Measurements from ENCODE around the gene ZNF687.
"Not testable (repeated sequence)": the region's sequence is repeated elsewhere in the genome, so short reads cannot be mapped to it uniquely, and the experiment has no call there.

Gene ZNF687, protein sequence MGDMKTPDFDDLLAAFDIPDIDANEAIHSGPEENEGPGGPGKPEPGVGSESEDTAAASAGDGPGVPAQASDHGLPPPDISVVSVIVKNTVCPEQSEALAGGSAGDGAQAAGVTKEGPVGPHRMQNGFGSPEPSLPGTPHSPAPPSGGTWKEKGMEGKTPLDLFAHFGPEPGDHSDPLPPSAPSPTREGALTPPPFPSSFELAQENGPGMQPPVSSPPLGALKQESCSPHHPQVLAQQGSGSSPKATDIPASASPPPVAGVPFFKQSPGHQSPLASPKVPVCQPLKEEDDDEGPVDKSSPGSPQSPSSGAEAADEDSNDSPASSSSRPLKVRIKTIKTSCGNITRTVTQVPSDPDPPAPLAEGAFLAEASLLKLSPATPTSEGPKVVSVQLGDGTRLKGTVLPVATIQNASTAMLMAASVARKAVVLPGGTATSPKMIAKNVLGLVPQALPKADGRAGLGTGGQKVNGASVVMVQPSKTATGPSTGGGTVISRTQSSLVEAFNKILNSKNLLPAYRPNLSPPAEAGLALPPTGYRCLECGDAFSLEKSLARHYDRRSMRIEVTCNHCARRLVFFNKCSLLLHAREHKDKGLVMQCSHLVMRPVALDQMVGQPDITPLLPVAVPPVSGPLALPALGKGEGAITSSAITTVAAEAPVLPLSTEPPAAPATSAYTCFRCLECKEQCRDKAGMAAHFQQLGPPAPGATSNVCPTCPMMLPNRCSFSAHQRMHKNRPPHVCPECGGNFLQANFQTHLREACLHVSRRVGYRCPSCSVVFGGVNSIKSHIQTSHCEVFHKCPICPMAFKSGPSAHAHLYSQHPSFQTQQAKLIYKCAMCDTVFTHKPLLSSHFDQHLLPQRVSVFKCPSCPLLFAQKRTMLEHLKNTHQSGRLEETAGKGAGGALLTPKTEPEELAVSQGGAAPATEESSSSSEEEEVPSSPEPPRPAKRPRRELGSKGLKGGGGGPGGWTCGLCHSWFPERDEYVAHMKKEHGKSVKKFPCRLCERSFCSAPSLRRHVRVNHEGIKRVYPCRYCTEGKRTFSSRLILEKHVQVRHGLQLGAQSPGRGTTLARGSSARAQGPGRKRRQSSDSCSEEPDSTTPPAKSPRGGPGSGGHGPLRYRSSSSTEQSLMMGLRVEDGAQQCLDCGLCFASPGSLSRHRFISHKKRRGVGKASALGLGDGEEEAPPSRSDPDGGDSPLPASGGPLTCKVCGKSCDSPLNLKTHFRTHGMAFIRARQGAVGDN

GRCh38 chr1:151281969-151282882 is at the start of gene ZNF687:
Gene ZNF687, plus strand, starts transcription at chr1:151282299. Its CDS starts 3,993 bp downstream, at chr1:151286292.
- peak; percentile 43 for DNase-seq

DNA sequence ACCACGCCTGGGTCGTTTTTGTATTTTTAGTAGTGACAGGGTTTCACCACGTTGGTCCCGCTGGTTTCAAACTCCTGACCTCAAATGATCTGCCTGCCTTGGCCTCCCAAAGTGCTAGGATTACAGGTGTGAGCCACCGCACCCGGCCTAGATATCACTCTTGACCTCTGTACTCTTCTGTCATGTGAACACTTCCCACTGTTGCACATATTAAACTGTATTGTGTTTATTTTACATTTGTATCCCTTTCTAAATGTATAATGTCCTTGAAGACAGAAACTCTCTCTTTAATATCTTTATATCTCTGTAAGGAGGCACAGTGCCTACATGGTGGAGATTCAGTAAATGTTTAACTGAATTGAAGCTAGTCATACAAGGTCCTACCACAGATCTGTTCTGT is 46.9 kb upstream of the ZNF687 start:
- DNase-seq: no peak

DNA sequence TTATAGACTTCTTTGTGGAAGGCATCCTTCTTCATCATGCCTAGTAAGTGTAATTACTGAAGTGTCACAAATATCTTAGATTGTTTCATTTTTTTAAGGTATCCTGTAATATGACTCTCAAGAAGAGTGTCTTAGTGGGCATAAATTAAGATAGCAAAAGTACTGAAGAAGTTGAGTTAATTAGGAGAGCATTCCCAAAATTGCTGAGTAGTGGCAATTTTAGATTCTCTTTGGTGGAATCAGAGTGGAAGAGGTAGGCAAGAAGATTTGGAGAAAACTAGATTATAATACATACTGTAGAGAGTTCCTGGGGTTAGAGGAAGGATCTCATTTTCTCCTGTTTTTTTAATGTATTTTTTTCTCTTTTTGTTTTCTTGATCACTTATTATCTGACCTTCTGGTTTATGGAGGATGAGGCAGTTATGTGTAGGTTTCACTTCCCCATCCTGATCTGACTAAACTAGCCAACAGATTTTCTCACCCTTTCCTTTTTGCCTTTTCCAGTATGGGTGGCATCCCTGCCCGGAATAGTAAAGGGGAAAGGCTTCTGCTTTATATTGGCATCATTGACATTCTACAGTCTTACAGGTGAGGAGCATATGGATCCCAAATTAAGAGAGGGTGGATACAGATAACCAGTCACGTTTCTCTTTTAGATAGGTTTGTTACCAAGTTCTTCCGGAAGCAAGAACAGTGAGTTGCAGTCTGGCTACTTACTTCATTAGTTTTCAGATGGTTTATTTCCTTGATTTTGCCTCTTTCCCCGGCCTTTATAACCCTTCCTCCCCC is 44.2 kb upstream of the ZNF687 start:
- no peak for DNase-seq

DNA sequence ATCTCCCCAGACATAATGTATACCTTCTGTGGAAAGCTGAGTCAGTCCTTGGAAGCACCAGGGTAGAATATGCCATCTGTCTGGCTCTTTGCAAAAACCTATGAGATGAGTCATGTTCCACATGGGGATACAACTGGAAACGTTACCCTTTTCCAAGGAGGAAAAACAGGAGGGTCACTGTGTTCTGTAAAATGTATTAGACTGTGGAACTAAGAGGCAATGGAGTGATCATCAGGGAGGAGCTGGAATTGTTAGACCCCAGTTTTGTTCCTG is 43.7 kb upstream of the ZNF687 start:
- no peak for DNase-seq

DNA sequence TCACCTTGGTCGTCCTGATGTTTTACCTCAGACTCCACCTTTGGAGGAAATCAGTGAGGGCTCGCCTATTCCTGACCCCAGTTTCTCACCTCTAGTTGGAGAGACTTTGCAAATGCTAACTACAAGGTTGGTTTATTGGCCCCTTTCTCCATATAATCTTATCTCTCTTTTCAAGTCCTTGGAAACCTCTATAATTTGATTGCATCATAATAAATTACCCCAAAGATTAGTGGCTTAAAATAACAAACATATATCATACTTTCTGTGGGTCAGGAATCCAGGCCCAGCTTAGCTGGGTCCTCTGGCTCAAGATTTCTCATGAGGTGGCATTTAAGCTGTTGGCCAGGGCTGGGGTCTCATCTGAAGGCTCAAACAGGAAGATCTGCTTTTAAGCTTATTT is 39.7 kb upstream of the ZNF687 start:
- DNase-seq: no peak

DNA sequence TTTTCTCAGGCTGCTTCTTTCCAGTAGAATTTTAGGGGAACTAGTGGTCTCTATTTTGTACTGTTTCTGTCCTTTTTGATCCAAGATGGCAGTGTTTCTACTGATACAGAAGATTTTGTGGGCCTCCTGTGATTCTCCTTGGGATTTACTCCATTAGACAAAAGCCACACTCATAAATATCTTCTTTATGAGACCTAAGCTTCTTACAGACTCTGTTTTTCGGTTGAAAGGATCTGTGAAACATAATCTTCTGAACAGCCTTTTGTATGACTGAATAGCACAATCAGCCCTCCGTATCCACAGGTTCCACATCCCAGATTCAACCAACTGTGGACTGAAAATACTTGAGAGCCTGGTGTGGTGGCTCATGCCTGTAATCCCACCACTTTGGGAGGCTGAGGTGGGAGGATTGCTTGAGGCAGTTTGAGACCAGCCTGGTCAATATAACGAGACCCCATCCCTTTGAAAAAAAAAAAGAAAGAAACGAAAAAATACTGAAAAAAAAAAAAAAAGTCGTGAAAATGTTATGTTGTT is 38.3 kb upstream of the ZNF687 start:
- DNase-seq: no peak

GRCh38 chr1:151246786-151247185 is 35.3 kb upstream of the ZNF687 start:
- no peak for DNase-seq

DNA sequence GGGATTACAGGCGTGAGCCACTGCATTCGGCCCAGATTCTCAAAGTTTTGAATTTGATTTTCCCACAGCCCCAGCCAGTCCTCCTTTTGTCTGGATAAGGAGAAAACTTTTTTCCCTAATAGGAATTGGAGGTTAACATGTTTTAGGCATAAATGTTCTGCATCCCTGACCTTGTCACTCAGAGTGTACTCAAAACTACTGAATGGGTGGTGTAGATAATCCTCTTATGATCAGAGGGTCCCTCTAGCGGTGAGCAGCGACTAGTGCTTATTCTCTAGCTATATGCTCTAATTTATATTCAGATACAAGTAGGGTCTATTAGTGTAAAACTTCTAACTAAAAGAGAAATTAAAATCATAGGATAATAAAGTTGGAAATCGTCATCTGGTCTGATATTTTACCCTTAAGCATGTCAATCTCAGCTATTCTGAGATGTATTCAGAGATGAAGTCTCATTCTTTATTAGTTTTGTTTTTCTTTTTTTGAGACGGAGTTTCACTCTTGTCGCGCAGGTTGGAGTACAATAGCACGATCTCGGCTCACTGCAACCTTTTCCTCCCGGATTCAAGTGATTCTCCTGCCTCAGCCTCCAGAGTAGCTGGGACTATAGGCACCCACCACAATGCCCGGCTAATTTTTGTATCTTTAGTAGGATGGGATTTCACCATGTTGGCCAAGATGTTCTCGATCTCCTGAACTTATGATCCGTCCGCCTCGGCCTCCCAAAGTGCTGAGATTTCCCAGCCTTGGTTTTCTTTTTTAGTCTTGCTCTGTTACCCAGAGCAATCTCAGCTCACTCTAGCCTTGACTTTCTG is 30.2 kb upstream of the ZNF687 start:
- no peak for DNase-seq

DNA sequence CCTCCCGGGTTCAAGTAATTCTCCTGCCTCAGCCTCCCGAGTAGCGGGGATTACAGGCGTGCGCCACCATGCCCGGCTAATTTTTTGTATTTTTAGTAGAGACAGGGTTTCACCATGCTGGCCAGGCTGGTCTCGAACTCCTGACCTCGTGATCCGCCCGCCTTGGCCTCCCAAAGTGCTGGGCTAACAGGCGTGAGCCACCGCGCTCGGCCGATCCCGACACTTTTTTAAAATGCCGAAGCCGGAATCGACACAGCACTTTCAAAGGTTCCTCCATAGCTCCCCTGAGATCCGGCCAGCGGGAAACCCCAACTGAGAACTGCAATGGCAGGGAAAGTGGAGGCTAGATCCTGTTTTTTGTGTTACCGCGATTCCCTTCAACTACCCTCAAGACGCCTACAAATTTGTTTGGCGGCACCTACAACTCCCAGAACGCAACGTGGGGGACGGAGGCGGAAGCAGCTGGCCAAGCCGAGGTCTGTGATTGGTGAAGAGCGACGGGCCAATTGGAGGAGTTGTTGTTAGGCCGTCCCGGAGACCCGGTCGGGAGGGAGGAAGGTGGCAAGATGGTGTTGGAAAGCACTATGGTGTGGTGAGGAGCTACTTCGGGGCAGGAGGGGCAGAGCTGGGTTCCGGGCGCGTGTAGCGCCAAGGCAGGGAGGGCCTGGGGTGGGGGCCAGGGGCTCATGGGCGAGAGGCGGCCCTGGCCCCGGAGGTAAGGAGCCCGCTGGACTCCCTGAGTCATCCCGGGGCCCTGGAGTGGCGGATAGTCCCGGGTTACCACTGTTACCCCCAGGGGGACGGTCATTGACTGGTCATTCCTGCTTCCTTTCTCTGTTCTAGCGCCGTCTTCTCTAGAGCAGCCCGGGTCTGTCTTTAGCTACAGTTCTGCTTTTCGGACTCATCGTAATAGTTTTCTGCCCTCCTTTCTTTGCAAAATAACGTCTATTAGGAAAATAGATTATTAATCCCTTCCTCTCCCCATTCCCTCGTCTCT is 27.6 kb upstream of the ZNF687 start, which contains the start of gene PSMD4:
TSS of gene PSMD4 (plus strand) at position 518 of the 997 bp plus-strand sequence. CDS start at position 567, 49 bp downstream.
- no peak for DNase-seq

- DNase-seq: no peak
These were observed 26.7 kb upstream of the ZNF687 start for GRCh38 chr1:151255381-151255780.

- no peak for DNase-seq
These were observed 22.7 kb upstream of the ZNF687 start for GRCh38 chr1:151259351-151259750.

DNA sequence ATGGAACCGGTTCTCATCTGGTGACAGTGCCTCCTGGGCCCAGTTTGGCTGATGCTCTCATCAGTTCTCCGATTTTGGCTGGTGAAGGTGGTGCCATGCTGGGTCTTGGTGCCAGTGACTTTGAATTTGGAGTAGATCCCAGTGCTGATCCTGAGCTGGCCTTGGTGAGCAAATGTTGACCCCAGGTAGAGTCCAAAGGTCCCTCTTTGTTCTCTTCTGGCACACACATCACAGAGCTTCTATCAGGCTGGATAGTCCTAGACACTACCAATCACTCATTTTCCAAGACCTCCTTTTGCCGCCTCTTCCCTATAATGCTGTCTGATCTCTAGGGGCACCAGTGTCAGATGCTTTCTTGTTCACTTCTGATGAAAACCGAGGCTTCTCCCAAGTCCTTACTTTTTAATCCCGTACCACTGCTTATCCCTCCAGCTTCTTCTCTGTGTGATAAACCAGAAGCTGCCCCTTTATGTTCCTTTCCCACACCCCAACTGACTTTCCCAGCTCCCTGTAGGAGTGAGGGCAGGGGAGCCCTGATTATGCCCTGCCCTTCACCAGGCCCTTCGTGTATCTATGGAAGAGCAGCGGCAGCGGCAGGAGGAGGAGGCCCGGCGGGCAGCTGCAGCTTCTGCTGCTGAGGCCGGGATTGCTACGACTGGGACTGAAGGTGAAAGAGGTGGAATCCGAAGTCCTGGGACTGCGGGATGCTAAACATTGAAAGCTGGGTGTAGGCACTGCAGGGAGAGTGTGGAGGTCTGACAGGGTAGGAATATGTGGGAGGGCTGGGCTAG is 16.5 kb upstream of the ZNF687 start:
- no peak for DNase-seq

- DNase-seq: no peak
These were observed 15.8 kb upstream of the ZNF687 start for GRCh38 chr1:151266315-151266714.

DNA sequence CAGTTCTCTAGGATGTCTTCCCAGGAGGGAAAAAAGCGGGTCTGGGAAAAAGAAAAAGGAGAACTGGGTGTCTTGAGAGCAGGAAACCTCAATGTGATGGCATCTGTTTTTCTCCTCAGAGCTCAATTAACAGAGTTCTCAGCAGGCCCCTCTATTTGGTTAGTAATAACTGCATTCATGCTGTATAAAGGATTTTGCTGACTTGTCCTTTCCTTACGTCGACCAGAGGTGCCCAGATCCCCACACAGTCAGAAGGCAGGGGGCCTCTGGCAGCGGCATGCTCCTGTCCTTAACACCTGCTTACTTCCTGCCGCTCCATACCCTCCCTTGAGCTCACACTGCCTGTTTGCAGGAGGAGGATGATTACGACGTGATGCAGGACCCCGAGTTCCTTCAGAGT is 15.3 kb upstream of the ZNF687 start:
- no peak for DNase-seq

GRCh38 chr1:151267760-151268159 is 14.3 kb upstream of the ZNF687 start:
- no peak for DNase-seq

DNA sequence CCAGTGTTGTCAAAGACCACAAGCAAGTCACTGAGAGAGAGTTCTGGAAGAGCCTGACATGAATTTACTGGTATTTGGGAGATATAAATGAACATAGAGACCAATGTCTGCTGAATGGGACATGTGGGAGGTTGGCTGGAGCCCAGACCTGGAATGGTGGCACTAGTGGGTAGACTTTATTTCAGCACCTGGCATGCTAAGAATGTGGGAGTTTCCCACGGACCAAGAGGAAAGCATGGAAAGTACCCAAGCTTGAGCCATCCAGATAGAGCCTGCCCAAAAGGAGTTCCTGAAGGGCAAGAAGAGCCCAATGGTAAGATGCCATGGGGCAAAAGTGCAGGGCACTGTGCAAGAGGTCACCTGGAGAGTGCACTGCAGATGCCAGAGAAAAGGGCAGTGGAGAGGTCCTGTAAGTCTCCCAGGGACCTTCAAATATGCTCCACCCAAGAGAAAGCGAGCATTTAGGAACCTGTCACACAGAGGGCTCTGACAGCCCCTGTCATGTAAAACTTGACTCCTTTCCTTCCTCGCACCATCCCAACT is 8.1 kb upstream of the ZNF687 start:
- no peak for DNase-seq

DNA sequence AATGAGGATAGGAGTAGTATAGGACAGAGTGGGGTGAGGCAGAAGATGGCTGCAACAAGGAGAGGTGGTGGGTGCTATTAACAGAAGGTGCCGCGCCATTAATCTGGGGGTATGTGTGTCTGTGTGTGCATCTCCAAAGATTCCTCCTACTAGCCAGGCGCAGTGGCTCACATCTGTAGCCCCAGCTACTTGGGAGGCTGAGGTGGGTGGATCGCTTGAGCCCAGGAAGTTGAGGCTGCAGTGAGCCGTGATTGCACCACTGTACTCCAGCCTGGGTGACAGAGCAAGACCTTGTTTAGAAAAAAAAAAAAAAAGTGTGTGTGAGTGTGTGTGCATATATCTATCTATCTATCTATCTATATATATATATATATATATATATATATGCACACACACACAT is 6.8 kb upstream of the ZNF687 start:
- not testable (repeated sequence) for DNase-seq

GRCh38 chr1:151277249-151277648 is 4.8 kb upstream of the ZNF687 start:
- DNase-seq: no peak

All from cortex of kidney (tissue), 1 donor.